Psoas muscle (tissue), 8 donors: Measurements from ENCODE around the gene GID8. TPM values are rescaled to one million over a fixed set of nuclear protein-coding genes. Genes with fewer than 3 reads are reported as not detected.

ENCODE experiments used
- ATAC-seq, 4 donors: fragments of 200-7000 bp; cut with Tn5 transposase; one replicate each; pipeline ENCODE4 v1.9.1; 2020; ENCODE audit warnings: moderate library complexity in 3 of 4, mild to moderate bottlenecking in 2 of 4
- DNase-seq, 2 donors: peaks; one replicate each; pipeline ENCODE4 v3.0.0-alpha.2; 2020
- H3K27ac ChIP-seq: fragments of 200-600 bp; one replicate; pipeline ENCODE4 v1.8.0; 2022
- H3K27me3 ChIP-seq, 3 donors: fragments of 200-600 bp in 1 of 3; one replicate each; pipeline versions ENCODE4 v1.6.1 to v1.8.0; 2013 to 2022; ENCODE audit warnings: low read length in 2 of 3, mild to moderate bottlenecking in 2 of 3, moderate library complexity in 1 of 3; ENCODE audit not compliant: insufficient read depth in 3 of 3
- H3K36me3 ChIP-seq, 2 donors: fragments of 200-600 bp in 1 of 2; one replicate each; pipeline versions ENCODE4 v1.6.1 to v1.8.0; 2013 to 2022; ENCODE audit warnings: low read depth in 1 of 2, mild to moderate bottlenecking in 1 of 2, moderate library complexity in 1 of 2; ENCODE audit not compliant: insufficient read depth in 1 of 2
- H3K4me1 ChIP-seq: fragments of 200-600 bp; one replicate; pipeline ENCODE4 v1.8.0; 2022
- H3K4me3 ChIP-seq: fragments of 200-600 bp; one replicate; pipeline ENCODE4 v1.8.0; 2022; ENCODE audit warnings: mild to moderate bottlenecking
- H3K9me3 ChIP-seq: fragments of 200-600 bp; one replicate; pipeline ENCODE4 v1.8.0; 2022
- CTCF ChIP-seq: fragments of 200-600 bp; IDR thresholded peaks from one replicate; pipeline ENCODE4 v1.8.0; 2022; ENCODE audit warnings: antibody characterized with exemption
- WGBS, 3 donors: extraction: QIAGEN DNeasy Blood & Tissue Kit; methylation state at CpG; one replicate each; pipeline versions ENCODE4 v1.1.6 to v1.1.7; 2013; 5-methylcytosine and 5-hydroxymethylcytosine counted together
- intact Hi-C, 2 donors: fragments of 100-400 bp; cut with DNase I; formaldehyde crosslinking; loops; one replicate each; pipeline versions ENCODE4 v1.11.0 to v1.14.2; 2022
- polyA plus RNA-seq, 3 donors: library from polyadenylated mRNA; stranded (reverse); fragments of 200-250 nt; gene quantifications; one replicate each; pipeline ENCODE4 v1.2.3, GENCODE V29; 2013
- total RNA-seq, 4 donors: library from RNA; stranded (reverse); fragmentation: NEBNext Ultra II Directional in 2 of 4; extraction: Animal tissue kit (Norgen Biotek cat#: 25700) in 2 of 4; gene quantifications; one replicate each; pipeline versions ENCODE4 v1.2.1 to v1.2.4, GENCODE V29; 2021 to 2023
- donor health status: healthy with polysubstance abuse.
- donor health status: DM: no; HTN: no; CAD: no; lungs with moderate emphysema.
- donor health status: Bipolar disorder and iron deficiency.
- donor health status: healthy.
- donor health status: DM: yes; HTN: yes; CAD: no.
- donor health status: DM: no; HTN: no; CAD: no.
- donor health status: DM: no; HTN: no; CAD: no.
- donor health status: DM: yes; HTN: yes; CAD: no.

GID8 gene
- total and polyA plus RNA-seq, 7 donors, result 7.3 to 15.9 (median 14.2) TPM

- peak in 1 of 4 donors; percentile 29 for ATAC-seq
- H3K36me3 ChIP-seq, result peaks cover 12 to 47% of the 10 kb centered on the region in 2 donors
- 63 to 79% (median 66%) methylated on average over 9 of the region's 9 CpGs for WGBS, 3 donors
- no peaks in the 10 kb centered on the region for H3K27me3 ChIP-seq
- peaks cover 57% of the 10 kb centered on the region for H3K4me1 ChIP-seq
- H3K4me3 ChIP-seq, result no peak overlapping the region
- TF ChIP-seq CTCF, result no peak
- no peaks in the 10 kb centered on the region for H3K9me3 ChIP-seq
- intact Hi-C loops, result no loop called here
- peak overlapping the region; percentile 3 for H3K27ac ChIP-seq
- no peak for DNase-seq
Observed at GRCh38 chr20:62914436-62914835, 23.5 kb upstream of the GID8 start.

GRCh38 chr20:62914970-62915457, 22.9 kb upstream of the GID8 start:
- Histone ChIP-seq H3K4me1 (peaks cover 63% of the 10 kb centered on the region), H3K36me3 (peaks cover 12 to 41% of the 10 kb centered on the region in 2 donors), H3K4me3 (peak overlapping the region; percentile 5), H3K27ac (no peak overlapping the region), H3K27me3 (no peaks in the 10 kb centered on the region), H3K9me3 (no peaks in the 10 kb centered on the region)
- ATAC-seq, result peak; percentile 60 to 78 (median 71)
- intact Hi-C loops, result no loop called here
- WGBS, 3 donors, result 9 to 17% (median 12%) methylated on average over 8 of the region's 8 CpGs
- no peak for DNase-seq
- no peak for TF ChIP-seq CTCF

GRCh38 chr20:62916703-62917476, 21.1 kb upstream of the GID8 start:
- DNase-seq (no peak), ATAC-seq (no peak)
- 68 to 79% (median 69%) methylated on average over 10 of the region's 10 CpGs for WGBS, 3 donors
- Histone ChIP-seq H3K4me3 (no peak overlapping the region), H3K36me3 (peaks cover 0 to 22% of the 10 kb centered on the region in 2 donors), H3K4me1 (peaks cover 80% of the 10 kb centered on the region), H3K9me3 (no peaks in the 10 kb centered on the region), H3K27ac (no peak overlapping the region), H3K27me3 (no peaks in the 10 kb centered on the region)
- intact Hi-C loops, result no loop called here
- no peak for TF ChIP-seq CTCF

- intact Hi-C loops, result no loop called here
- no peaks in the 10 kb centered on the region for H3K27me3 ChIP-seq
- DNase-seq (no peak), ATAC-seq (no peak)
- no peak overlapping the region for H3K4me3 ChIP-seq
- no peak overlapping the region for H3K27ac ChIP-seq
- no peak for TF ChIP-seq CTCF
- H3K4me1 ChIP-seq, result peaks cover 87% of the 10 kb centered on the region
- H3K36me3 ChIP-seq, result peaks cover 0 to 14% of the 10 kb centered on the region in 2 donors
- no peaks in the 10 kb centered on the region for H3K9me3 ChIP-seq
- 42 to 62% (median 47%) methylated on average over 3 of the region's 3 CpGs for WGBS, 3 donors
Observed at GRCh38 chr20:62917720-62918119, 20.2 kb upstream of the GID8 start.
